Left forelimb (tissue), 1 donor: ENCODE results near the gene PDCD1LG2.
"Not testable (repeated sequence)": the region's sequence is repeated elsewhere in the genome, so short reads cannot be mapped to it uniquely, and the experiment has no call there.

Source experiments
- DNase-seq: peaks from one replicate; pipeline ENCODE4 v3.0.0-alpha.2; 2018; ENCODE audit warnings: low spot score

PDCD1LG2 gene

DNA sequence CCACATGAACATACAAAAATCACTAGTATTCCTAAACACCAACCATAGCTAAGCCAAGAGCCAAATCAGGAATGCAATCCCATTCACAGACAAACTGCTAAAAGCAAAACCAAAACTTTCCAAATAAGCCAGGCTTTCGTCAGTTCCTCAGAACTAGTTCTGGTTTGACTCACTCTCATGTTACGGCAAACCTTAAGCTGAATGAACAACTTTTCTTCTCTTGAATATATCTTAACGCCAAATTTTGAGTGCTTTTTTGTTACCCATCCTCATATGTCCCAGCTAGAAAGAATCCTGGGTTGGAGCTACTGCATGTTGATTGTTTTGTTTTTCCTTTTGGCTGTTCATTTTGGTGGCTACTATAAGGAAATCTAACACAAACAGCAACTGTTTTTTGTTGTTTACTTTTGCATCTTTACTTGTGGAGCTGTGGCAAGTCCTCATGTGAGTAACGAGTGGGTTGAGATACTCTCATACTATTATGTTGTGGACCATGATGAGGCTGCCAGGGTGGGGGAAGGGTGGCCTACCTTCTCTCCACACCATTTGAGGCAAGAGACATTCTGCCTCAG lies at the start of gene PDCD1LG2:
Gene PDCD1LG2, plus strand, starts transcription at position 172 of the 572 bp plus-strand sequence. CDS start 12,016 bp downstream, outside the sequence.
- no peak for DNase-seq

DNA sequence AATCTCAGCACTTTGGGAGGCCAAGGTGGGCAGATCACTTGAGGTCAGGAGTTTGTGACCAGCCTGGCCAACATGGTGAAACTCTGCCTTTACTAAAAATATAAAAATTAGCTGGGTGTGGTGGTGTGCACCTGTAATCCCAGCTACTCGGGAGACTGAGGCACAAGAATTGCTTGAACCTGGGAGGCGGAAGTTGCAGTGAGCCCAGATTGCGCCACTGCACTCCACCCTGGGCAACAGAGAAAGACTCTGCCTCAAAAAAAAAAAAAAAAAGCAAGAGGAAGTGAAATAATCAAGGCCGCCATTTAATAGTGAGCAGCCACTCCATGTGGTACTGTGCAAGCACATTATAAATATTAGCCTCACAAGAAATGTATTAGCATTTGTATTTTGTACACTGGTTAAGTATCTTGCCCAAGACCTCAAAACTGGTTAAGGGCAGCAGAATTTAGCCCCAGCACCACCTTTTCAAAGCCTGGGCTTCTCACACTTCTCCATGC lies 45.5 kb upstream of the PDCD1LG2 start:
- not testable (repeated sequence) for DNase-seq

DNA sequence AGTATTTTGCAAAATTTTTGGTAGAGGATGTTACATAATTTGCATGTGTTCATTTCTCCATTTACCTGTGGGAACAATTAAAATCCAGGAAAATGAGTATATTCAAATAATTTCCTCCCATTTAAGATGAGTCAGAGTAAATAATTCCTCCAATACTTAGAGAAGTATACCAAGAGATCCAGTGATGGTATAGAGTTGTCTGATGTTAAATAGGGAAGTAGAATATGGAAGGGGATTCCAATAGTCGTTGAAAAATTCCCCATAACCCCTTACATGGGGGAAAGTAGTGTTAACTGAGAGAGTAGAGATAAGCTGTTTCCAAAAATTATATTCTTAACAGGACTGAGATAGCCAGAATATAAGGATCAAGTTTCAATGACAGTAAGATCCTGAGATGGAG lies 44.3 kb upstream of the PDCD1LG2 start:
- no peak for DNase-seq

DNA sequence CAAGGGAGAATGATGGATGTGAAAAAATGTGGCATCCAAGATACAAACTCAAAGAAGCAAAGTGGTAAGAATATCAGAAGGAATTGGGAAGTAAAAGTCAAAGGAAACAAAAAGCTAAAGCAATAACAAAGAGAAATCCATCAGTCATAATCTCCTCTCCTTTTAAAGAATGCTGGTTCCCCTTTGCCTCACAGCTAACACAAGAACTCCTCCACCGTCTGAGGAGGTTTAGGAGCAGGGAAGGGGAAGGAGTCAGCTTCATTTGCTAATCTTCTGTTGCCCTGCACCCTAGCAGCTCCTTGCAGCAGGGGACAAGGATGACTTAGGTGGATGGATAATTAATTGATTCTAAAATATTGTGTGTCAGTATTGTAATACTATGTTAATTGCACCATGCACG lies 43.6 kb upstream of the PDCD1LG2 start:
- no peak for DNase-seq

DNA sequence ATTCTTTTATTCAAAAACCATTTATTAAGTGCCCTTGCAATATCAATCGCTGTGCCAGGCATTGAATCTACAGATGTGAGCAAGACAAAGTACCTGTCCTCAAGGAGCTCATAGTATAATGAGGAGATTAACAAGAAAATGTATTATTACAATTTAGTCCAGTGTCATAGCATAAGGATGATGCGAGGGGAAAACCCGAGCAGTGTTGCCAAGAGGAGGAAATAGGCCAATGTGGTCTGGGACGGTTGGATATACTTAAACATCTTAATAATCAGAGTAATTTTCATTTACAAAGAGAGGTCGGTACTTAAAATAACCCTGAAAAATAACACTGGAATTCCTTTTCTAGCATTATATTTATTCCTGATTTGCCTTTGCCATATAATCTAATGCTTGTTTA lies 41.5 kb upstream of the PDCD1LG2 start:
- no peak for DNase-seq

DNA sequence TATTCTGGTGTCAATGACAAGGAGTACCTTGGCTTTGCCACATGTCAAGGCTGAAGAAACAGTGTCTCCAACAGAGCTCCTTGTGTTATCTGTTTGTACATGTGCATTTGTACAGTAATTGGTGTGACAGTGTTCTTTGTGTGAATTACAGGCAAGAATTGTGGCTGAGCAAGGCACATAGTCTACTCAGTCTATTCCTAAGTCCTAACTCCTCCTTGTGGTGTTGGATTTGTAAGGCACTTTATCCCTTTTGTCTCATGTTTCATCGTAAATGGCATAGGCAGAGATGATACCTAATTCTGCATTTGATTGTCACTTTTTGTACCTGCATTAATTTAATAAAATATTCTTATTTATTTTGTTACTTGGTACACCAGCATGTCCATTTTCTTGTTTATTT lies 40.2 kb upstream of the PDCD1LG2 start:
- DNase-seq: no peak

DNA sequence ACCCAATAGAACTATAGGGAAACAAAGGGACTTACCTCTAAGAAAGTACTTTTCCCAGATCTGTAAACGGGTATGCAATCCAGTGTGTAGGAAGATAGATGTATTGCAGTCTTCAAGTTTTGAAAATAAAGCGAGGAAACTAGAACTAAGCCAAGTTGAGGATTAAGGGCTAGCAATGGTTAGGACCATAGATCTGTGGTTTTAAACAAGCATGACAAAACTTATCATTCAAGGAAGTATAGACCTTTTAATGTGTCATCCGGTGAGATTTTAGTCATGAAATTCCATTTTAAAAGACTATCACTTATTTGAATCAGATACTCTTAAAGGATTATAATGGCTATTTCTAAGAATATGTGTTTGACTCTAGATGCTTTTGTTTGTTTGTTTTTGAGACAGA lies 39.5 kb upstream of the PDCD1LG2 start:
- DNase-seq: no peak

DNA sequence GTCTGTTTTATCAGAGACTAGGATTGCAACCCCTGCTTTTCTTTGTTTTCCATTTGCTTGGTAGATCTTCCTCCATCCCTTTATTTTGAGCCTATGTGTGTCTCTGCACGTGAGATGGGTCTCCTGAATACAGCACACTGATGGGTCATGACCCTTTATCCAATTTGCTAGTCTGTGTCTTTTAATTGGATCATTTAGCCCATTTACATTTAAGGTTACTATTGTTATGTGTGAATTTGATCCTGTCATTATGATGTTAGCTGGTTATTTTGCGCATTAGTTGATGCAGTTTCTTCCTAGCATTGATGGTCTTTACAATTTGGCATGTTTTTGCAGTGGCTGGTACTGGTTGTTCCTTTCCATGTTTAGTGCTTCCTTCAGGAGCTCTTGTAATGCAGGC lies 34.7 kb upstream of the PDCD1LG2 start:
- DNase-seq: not testable (repeated sequence)

DNA sequence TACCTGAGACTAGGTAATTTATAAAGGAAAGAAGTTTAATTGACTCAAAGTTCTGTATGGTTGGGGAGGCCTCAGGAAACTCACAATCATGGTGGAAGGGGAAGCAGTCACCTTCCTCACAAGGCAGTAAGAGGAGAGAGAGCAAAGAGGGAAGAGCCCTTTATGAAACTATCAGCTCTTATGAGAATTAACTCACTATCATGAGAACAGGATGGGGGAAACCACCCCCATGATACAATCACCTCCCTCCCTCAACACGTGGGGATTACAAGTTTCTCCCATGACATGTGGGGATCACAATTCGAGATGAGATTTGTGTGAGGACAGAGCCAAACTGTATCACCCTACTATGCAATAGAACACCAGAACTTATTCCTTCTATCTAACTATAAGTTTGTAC lies 32.1 kb upstream of the PDCD1LG2 start:
- DNase-seq: no peak

DNA sequence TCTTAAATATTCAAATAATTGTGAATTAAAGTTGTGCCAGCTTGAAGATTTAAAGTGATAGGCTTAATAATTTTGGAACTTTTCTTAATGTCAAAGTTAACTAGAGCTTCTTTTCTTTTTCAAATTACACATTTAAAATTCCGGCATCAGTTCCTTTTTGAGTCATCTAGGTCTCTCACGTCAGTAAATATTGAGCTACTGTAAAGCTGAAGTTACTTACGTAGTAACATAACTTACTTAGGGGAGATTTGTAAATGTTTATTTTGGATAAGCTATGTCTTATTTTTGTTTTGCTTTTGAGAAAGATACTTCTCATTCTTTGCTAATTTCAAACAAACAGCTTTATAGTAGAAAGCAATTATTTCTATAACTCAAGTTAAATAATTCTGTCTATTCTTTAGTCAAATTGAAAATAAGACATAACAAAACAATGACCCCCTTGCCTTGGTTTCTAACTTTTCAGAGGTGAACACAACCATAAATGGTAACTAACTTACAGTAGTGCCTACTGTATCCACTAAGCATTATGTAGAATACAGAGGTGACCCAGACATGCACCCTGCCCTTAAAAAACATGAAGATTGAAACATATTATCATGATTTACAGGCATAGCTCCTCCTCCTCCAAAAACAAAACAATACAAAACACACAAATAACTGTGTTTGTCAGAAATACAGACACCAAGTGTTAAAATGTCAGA lies 30.2 kb upstream of the PDCD1LG2 start:
- DNase-seq: no peak

DNA sequence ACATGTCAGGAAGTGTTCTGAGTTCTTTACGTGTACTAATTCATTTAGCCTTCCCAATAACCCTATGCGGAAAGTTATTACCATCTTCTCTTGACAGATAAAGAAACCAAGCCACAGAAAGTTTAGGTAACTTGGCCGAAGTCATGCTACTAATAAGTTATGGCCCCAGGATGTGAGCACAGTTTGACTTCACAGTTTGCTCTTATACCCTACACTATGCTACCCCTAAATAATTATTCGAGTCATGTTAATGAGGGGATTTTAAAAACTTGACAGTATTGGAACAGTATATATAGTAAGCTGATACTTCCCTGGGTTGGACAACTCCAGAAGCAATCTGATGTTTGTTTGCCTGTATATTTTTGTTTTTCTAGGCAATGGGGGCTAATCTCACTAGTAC lies 29.4 kb upstream of the PDCD1LG2 start:
- no peak for DNase-seq

DNA sequence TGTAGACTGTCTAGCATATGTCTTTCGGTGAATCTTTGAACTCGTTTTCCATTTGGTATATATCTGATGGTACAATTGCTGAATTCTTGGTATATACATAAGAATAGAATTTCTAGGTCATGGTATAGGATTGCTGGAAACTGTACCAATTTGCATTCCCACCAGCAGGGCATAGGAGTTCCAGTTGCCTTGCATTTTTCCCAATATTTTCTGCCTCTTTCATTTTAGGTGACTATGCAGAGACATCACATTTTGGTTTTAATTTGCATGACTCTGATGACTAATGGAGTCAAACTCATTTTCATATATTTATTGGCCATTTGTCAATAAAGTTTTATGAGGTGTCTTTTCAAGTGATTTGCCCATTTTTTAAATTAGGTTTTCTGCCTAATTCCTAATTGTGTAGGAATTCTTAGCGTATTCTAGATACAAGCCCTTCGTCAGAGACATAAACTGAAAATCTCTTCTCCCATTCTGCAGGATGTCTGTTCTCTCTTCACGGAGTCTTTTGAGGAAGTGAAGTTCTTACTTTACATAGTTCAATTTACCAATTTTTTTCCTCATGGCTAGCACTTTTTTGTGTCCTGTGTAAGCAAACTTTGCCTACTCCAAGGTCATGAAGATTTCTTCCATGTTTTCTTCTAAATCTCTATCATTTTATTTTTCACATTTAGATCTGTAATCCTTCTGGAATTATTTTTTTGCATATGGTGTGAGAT lies 28.9 kb upstream of the PDCD1LG2 start:
- no peak for DNase-seq

DNA sequence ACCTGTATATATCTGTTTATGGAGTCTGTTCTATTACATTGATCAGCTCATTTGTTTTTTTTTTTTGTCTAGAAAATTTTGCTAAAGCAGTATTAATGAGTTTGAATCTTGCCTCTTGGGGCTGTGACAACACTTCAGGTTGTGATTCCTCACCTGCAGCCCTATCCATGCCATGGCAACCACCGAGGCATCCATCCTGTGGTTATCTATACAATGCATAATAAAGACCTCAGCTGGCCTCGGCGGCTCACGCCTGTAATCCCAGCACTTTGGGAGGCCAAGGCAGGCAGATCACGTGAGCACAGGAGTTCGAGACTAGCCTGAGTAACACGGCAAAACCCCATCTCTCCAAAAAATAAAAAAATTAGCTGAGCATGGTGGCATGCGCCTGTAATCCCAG lies 28.1 kb upstream of the PDCD1LG2 start:
- no peak for DNase-seq

DNA sequence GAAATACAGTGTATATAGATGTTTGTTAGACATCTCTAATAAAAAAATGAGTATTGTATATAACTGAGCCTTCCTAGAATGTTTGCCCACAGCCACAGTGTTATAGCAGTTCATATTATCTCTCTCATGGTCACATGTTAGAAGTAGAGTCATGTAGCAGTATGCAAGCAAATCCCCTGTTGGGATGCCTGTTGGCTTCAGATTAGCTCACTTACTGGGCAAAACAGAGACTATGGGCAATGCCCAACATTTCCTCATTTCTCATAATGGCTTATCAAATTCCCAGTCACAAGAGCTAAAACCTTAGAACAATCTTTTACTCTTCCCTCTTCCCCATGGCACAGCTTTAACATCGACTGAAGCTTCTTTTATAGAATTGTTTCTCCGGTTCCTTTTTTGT lies 27.0 kb upstream of the PDCD1LG2 start:
- no peak for DNase-seq

DNA sequence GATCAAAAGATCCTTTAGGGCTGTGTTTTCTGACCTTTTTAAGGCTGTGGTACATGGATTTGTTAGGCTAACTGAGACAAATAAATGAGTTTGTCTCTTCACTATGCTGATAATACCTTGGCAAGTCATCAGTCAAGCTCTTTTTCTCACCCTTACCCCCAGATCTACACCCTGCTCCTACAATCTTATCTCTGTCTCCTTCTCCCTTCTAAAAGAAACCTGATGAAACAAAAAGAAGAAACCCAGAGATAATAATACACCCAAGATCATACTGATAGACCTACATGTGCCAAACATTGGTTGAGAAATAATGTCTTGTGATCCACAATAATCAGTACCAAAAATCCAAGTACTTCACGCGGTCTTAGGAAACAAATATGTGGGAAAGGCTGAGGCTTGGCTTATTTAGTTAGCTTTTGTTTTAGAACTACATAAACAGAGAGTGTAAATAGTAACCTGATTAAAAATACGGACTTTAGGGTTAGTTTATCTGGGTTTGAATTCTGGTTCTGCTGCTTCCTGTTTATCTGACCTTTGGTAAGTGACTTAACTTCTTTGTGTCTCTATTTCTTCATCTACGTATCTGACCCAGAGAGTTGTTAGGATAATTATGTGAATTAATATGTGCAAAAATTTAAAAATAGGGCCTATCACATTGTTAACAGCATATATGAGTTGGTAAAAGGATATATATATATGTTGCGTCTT lies 24.8 kb upstream of the PDCD1LG2 start:
- no peak for DNase-seq

DNA sequence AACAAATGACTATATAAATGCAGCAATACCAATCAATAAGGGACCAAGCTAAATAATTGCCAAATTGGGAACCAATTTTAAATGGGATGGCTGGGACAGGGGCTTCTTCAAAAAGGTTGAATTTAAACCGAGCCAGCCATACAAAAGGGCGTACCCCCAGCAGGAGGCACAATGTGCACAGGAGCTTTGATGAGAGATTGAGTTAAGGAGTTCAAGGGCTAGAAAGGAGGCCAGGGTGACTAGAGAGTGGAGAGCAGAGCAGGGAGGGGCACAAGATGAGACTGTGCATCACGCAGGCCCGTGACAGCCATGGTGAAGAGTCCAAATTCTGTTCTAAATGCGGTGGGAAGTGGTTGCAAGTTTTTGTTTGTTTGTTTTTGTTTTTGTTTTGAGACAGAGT lies 23.3 kb upstream of the PDCD1LG2 start:
- DNase-seq: no peak

DNA sequence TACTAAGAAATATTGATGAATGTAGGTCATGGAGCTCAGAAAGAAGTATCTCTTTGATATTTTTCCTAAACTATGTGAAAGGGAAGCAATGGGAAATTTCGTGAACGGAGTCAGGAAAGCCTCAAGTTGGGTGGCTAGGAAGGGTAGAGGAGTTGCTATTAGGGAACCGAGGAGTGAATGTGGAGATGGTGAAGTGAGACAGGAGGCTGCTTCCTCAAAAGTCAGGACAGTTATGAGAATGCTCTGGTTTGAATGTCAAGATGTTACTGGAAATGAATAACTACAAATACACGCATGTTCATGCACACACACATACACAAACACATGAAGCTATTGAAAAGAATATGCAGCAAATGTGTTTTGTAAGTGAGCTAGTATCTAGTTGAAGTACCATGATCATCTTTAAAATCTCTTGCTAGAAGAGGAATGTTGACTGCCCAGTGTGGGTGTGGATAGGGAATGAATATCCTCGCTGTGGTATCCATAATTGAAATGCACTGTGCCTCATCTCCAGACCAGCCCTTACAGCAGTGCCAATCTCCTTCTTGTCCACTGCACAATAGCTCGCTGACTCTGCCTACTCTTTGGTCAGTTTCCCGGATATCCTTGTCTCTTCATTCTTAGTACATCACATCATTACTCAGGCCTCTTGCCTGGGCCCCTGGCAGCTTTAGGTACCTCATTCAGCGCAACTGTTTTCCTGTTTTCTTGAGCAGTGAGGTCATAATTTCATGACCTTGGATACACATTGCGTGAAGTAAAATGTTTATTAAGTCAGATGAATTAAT lies 21.9 kb upstream of the PDCD1LG2 start:
- DNase-seq: no peak

DNA sequence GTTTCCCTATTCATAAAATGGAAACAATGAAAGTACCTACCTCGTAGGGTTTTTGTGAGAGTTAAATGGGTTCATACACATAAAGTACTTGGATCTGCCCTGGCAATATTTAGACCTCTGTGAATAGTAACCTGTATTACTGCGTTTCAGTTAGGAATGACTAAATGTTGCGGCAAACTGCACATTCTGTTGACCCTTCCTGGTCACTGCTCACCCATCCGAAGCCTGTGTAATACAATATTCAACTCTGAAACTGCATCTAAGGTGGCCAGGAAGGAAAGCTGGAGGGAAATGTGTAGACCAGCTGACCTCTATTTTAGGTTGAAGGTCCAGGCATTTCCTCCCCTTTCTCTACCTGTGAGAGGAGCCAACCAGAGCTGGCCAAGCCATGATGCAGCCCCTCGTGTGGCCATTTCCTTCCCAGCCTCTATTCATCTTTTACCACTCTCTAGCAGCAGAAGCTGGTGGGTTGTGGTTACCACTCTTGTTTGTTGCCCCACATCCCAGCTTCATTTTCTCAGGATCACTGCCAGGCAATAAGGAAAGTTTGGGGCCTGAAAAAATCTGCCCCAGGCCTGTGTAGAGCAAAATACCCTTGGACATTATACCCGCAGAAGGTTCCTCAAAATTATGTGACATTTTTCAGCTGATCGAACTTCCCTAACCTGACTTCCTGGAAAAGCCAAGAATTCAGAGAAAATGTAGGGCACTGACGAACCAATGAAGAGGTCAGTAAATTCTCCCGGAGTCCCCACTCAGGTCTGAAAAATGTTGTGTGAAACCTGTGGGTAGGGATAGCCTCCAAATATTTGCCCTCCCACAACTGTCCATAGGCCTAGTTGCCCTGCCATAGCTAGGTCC lies 20.5 kb upstream of the PDCD1LG2 start:
- no peak for DNase-seq

DNA sequence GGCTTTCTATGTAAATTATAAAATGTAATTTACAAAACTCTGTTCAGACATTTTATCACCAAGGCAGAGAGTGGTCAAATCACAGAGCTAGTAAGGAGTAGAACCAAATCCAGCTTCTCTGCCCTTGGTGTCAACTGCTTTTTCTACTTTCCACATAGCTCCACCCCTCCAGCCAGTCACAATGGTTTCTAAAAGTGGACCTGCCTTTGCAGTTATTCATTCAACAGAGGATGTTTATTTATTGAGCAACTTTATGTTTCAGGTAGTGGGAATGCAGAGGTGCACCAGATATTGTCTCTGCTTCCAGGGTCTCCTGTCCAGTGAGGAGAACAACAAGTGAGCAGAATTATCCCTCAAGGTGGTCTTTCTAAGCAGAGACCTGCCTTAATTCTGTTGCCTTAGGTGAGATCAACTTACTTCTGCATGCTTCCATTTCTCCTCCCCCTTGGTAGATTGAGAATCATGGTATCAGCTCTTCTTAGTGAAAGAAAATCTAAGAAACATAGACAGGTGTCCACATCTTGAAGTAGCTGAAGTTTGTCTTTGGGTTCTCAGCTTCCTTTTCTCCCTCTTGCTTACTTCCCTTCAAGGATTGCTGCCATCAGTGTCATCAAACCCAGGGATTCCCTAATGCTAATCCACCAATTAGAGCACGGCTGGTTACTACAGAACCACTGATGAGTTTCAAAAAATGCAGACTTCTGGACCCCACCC lies 17.2 kb upstream of the PDCD1LG2 start:
- DNase-seq: no peak
